OCI-LY1 (cell line): ENCODE data around the gene FAM13C.

Experiments
- H2AFZ ChIP-seq: fragments of 200-600 bp; sonication (generic), shearing (Covaris generic); 2 replicates; pipeline ENCODE4 v1.6.0; 2014; ENCODE audit warnings: antibody characterized with exemption, mild to moderate bottlenecking, low read length
- H3F3A ChIP-seq: fragments of 200-600 bp; sonication (generic), shearing (Covaris generic); 2 replicates; pipeline ENCODE4 v1.6.0; 2014; ENCODE audit warnings: mild to moderate bottlenecking, antibody characterized with exemption, low read length, moderate library complexity; ENCODE audit not compliant: insufficient read depth
- H3K27ac ChIP-seq: fragments of 200-600 bp; sonication (generic); 2 replicates; pipeline ENCODE4 v1.5.1; 2014; ENCODE audit warnings: low read length, mixed run types, mild to moderate bottlenecking, low read depth; ENCODE audit not compliant: poor library complexity, severe bottlenecking
- H3K27me3 ChIP-seq: fragments of 200-600 bp; sonication (generic); 2 replicates; pipeline ENCODE4 v1.6.0; 2014; ENCODE audit warnings: antibody characterized with exemption, mild to moderate bottlenecking, low read length, moderate library complexity; ENCODE audit not compliant: insufficient read depth
- H3K36me3 ChIP-seq: fragments of 200-600 bp; sonication (generic); 2 replicates; pipeline ENCODE4 v1.6.1; 2014; ENCODE audit warnings: mild to moderate bottlenecking, antibody characterized with exemption, low read length, moderate library complexity, mixed read lengths; ENCODE audit not compliant: insufficient read depth
- H3K4me1 ChIP-seq: fragments of 200-600 bp; sonication (generic); 2 replicates; pipeline ENCODE4 v1.5.1; 2014; ENCODE audit warnings: mild to moderate bottlenecking, low read length, moderate library complexity; ENCODE audit not compliant: insufficient read depth, severe bottlenecking
- H3K4me2 ChIP-seq: fragments of 200-600 bp; sonication (generic), shearing (Covaris generic); 2 replicates; pipeline ENCODE4 v1.6.1; 2014; ENCODE audit warnings: low read length
- H3K4me3 ChIP-seq: fragments of 200-600 bp; sonication (generic); 2 replicates; pipeline ENCODE4 v1.5.1; 2014; ENCODE audit warnings: low read length, low read depth, mild to moderate bottlenecking, mixed read lengths; ENCODE audit not compliant: poor library complexity, severe bottlenecking
- H3K79me2 ChIP-seq: fragments of 200-600 bp; shearing (Covaris generic); 2 replicates; pipeline ENCODE4 v1.6.1; 2016; ENCODE audit warnings: mixed run types, low read length, mixed read lengths; ENCODE audit not compliant: insufficient read depth
- H3K9ac ChIP-seq: fragments of 200-600 bp; sonication (generic), shearing (Covaris generic); 2 replicates; pipeline ENCODE4 v1.6.1; 2014; ENCODE audit warnings: mild to moderate bottlenecking, low read length, mixed read lengths
- H3K9me2 ChIP-seq: fragments of 200-600 bp; sonication (generic), shearing (Covaris generic); 2 replicates; pipeline ENCODE4 v1.6.1; 2014; ENCODE audit warnings: low read depth, mild to moderate bottlenecking, low read length, mixed read lengths
- H3K9me3 ChIP-seq: fragments of 200-600 bp; shearing (Covaris generic); 2 replicates; pipeline ENCODE4 v1.6.1; 2014; ENCODE audit warnings: low read length, mixed read lengths
- H4K20me1 ChIP-seq: fragments of 200-600 bp; sonication (generic), shearing (Covaris generic); 2 replicates; pipeline ENCODE4 v1.6.0; 2016; ENCODE audit warnings: mild to moderate bottlenecking, low read length; ENCODE audit not compliant: insufficient read depth
- EZH2 ChIP-seq: fragments of 200-600 bp; sonication (generic), shearing (Covaris generic); IDR thresholded peaks from 2 replicates; pipeline ENCODE4 v1.8.0; 2017; ENCODE audit warnings: borderline replicate concordance, mixed run types, mild to moderate bottlenecking, antibody characterized with exemption, low read length, moderate library complexity, mixed read lengths
- TF ChIP-seq, protein P1 (sequence below): fragments of 200-600 bp; sonication (generic), shearing (Covaris generic); IDR thresholded peaks from 2 replicates; pipeline ENCODE4 v1.5.1; 2017; ENCODE audit warnings: mild to moderate bottlenecking, antibody characterized with exemption, low read length, moderate library complexity, mixed read lengths

FAM13C gene

DNA sequence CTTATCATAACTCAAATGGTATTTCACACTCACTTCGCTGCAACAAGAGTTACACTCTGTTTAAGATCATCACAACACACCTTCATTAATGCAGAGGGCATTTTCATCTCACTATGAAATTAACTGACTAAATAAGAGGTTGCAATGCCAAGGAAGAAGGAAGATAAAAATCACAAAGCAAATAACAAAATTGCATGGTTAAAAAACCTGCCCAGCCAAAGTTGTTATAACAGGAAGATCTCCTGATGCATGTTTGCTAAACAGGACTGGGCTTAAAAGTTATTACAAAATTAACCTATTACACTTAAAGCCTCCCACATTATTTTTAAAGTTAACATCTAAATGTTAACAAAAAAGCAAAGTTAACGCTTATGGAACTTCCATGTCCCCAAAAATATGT, 11.8 kb downstream of the FAM13C start:
- H3K4me2 ChIP-seq: no peak overlapping the region

GRCh38 chr10:59346321-59346720, 16.0 kb downstream of the FAM13C start:
- H3K9me3 ChIP-seq: no peaks in the 10 kb centered on the region
- no peaks in the 10 kb centered on the region for H4K20me1 ChIP-seq
- H3K27me3 ChIP-seq: no peaks in the 10 kb centered on the region
- H3K79me2 ChIP-seq: no peaks in the 10 kb centered on the region
- no peak overlapping the region for H3K9ac ChIP-seq
- no peaks in the 10 kb centered on the region for H3K36me3 ChIP-seq
- no peaks in the 10 kb centered on the region for H3F3A ChIP-seq
- H3K9me2 ChIP-seq: no peaks in the 10 kb centered on the region
- no peaks in the 10 kb centered on the region for H3K4me1 ChIP-seq
- H3K27ac ChIP-seq: no peak overlapping the region
- H2AFZ ChIP-seq: no peak overlapping the region
- H3K4me2 ChIP-seq: no peak overlapping the region
- TF ChIP-seq EZH2: no peak
- TF ChIP-seq, protein P1, sequence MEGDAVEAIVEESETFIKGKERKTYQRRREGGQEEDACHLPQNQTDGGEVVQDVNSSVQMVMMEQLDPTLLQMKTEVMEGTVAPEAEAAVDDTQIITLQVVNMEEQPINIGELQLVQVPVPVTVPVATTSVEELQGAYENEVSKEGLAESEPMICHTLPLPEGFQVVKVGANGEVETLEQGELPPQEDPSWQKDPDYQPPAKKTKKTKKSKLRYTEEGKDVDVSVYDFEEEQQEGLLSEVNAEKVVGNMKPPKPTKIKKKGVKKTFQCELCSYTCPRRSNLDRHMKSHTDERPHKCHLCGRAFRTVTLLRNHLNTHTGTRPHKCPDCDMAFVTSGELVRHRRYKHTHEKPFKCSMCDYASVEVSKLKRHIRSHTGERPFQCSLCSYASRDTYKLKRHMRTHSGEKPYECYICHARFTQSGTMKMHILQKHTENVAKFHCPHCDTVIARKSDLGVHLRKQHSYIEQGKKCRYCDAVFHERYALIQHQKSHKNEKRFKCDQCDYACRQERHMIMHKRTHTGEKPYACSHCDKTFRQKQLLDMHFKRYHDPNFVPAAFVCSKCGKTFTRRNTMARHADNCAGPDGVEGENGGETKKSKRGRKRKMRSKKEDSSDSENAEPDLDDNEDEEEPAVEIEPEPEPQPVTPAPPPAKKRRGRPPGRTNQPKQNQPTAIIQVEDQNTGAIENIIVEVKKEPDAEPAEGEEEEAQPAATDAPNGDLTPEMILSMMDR: no peak
- H3K4me3 ChIP-seq: no peak overlapping the region

More for the DNA sequence above, 11.8 kb downstream of the FAM13C start:
- H3F3A ChIP-seq: no peaks in the 10 kb centered on the region
- no peaks in the 10 kb centered on the region for H3K4me1 ChIP-seq
- H3K9me2 ChIP-seq: no peaks in the 10 kb centered on the region
- H3K79me2 ChIP-seq: no peaks in the 10 kb centered on the region
- H3K36me3 ChIP-seq: no peaks in the 10 kb centered on the region
- TF ChIP-seq, protein P1: no peak
- no peak for TF ChIP-seq EZH2
- H2AFZ ChIP-seq: no peak overlapping the region
- H3K27ac ChIP-seq: no peak overlapping the region
- H3K27me3 ChIP-seq: no peaks in the 10 kb centered on the region
- H3K9ac ChIP-seq: no peak overlapping the region
- no peaks in the 10 kb centered on the region for H4K20me1 ChIP-seq
- no peak overlapping the region for H3K4me3 ChIP-seq
- H3K9me3 ChIP-seq: no peaks in the 10 kb centered on the region

- H3K4me2 ChIP-seq: no peak overlapping the region
- H3K9me2 ChIP-seq: no peaks in the 10 kb centered on the region
- H3F3A ChIP-seq: no peaks in the 10 kb centered on the region
- TF ChIP-seq, protein P1: no peak
- no peak for TF ChIP-seq EZH2
- H3K36me3 ChIP-seq: no peaks in the 10 kb centered on the region
- H3K9ac ChIP-seq: no peak overlapping the region
- H3K4me3 ChIP-seq: no peak overlapping the region
- no peaks in the 10 kb centered on the region for H4K20me1 ChIP-seq
- H2AFZ ChIP-seq: no peak overlapping the region
- H3K27ac ChIP-seq: no peak overlapping the region
- no peaks in the 10 kb centered on the region for H3K79me2 ChIP-seq
- no peaks in the 10 kb centered on the region for H3K4me1 ChIP-seq
- no peaks in the 10 kb centered on the region for H3K27me3 ChIP-seq
- H3K9me3 ChIP-seq: no peaks in the 10 kb centered on the region
These were observed 19.6 kb downstream of the FAM13C start for GRCh38 chr10:59342723-59343122.
